ENCODE data around the gene LRCH1.

- TF ChIP-seq CTCF (IDR thresholded peaks at IDR 0.05) (no peak), EZH2 (IDR thresholded peaks at IDR 0.05) (no peak)
These were observed 59.3 kb downstream of the LRCH1 start for GRCh38 chr13:46612267-46612666.
